Activated CD8-positive, alpha-beta memory T cell treated with anti-CD3 and anti-CD28 coated beads, Interleukin-2, amount 50 U/mL, for 4 hours (primary cell): ENCODE results near the gene RNU2-63P.
"Not testable (repeated sequence)": the region's sequence is repeated elsewhere in the genome, so short reads cannot be mapped to it uniquely, and the experiment has no call there.

Experiments used
- DNase-seq: peaks from one replicate; pipeline ENCODE4 v3.0.0-alpha.2; 2020

Gene RNU2-63P

DNA sequence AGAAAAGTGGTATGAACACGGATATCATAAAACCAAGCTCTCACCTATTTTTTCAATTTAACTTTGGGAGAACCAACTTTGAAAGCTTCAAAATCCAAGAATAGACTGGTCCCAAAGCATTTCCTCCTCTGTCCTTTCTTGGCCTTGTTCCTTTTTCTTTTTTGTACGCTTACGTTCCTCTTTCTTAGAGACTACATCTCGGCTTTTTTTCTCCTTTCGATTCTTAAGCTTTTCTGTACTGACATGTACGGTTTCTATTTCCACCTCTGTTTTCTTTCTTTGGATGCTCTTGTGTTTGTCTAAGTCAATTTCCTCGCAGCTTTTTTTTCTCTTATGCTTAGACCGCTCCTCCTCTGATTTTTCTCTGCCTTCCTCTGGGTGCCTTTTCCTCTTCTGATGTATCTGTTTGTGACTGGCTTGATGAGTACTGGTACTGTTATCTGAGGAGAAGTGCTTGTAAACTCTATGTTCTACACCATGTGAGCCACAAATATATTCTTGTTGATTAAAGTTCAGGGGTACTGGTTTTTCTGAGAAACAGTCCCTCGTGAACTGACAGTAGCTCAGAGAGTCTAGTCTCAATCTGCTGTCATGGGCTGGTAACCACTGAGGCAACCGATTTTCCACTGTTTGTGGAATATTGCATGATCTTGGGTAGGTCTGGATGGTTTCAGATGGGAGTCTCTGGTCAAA, 11.5 kb upstream of the RNU2-63P start:
- no peak for DNase-seq

DNA sequence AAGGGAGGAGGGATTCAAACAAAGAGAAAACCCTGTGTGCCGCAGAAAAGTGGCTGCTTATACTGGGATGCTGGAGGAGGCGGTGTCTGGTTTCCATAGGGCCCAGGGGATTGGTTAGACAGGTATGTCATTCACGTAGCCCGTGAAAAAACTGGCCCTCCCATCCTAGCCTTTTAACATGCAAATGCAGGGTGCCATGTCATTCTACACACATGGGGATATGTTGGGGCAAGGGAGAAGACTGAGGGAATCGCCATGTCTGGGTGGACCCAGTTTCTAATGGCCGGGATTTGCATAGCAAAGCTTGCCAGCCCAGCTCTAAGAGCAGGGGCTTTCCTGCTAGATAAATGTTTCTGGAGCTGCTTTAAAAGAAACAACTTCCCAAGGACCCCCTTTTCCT, 8.2 kb upstream of the RNU2-63P start:
- no peak for DNase-seq

DNA sequence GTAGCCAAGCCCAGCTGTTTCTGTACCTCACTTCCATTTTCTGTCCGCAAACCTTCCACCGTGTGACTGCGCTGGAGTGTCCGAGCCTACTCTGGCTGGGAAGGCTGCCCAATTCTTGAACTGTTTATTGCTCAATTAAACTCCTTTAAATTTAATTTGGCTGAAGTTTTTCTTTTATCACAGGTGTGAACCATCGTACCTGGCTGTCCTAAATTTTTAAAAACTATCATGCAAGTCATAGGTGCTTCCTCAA, 6.2 kb upstream of the RNU2-63P start:
- no peak for DNase-seq

DNA sequence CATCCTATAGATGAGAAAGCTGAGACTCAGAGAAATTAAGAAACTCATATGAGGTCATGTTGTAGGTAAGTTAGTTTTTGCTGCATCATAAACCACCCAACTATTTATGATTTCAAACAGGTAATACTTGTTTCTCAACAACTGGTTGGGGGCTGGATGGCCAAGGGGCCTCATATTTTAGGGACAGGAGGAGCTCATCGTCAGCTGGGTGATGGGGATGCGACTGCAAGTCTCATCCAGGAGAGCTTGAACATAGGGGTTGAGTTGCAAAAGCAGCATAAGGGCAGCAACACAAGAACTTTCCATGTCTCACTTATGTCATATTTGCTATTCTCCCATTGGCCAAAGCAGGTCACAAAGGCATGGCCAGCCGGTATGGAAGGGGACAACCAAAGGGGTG, 3.6 kb upstream of the RNU2-63P start:
- no peak for DNase-seq

DNA sequence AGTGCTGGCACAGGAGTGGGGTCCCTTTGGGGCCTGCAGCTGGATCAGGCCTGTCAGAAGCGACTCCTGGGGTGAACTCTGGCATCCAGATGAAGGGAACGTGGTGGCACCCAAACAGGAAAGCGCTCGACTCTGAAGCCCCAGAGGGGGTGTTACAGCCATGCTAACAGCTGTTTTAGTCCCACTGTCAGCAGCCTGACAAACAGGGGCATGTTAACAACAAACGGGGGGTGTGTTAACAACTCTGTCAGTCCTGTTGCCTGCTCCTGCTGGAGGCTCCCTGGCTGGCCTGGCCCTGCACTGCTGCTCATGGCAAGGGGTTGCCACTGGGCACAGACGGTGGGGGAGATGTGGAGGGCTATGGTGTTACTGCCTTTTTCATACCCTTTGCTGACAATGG, 2.6 kb upstream of the RNU2-63P start:
- no peak for DNase-seq

DNA sequence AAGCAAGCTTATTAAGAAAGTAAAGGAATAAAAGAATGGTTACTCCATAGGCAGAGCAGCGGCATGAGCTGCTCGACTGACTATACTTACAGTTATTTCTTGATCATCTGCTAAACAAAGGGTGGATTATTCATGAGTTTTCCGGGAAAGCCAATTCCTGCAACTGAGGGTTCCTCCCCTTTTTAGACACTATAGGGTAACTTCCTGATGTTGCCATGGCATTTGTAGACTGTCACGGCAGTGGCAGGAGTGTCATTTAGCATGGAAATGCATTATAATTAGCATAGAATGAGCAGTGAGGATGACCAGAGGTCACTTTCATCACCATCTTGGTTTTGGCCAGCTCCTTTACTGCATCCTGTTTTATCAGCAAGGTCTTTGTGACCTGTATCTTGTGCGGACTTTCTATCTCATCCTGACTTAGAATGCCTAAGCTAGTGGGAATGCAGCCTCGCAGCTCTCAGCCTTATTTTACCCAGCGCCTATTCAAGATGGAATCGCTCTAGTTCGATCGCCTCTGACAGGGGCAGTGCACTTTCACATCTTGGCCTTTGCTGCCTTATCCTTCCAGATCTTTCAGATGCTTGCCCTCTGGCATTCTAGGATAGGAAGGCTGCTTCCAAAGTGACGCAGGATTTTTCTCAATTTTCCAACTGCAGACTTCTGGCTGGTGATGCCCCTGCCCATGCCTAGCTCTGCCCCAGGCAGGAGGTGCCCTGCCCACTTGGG, 1.9 kb upstream of the RNU2-63P start:
- DNase-seq = not testable (repeated sequence)

DNA sequence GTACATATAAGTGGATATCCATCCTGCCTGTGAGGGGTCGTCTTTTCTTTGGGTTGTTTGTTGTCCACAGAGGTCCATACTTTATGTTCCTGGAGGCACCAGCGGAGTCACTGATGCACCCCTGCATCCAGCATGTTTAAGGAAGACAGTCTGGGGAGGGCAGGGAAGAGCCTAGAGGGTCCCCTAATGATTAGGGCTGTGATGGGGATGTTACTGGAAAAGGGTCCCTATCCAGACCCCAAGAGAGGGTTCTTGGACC, 1.4 kb upstream of the RNU2-63P start:
- not testable (repeated sequence) for DNase-seq

DNA sequence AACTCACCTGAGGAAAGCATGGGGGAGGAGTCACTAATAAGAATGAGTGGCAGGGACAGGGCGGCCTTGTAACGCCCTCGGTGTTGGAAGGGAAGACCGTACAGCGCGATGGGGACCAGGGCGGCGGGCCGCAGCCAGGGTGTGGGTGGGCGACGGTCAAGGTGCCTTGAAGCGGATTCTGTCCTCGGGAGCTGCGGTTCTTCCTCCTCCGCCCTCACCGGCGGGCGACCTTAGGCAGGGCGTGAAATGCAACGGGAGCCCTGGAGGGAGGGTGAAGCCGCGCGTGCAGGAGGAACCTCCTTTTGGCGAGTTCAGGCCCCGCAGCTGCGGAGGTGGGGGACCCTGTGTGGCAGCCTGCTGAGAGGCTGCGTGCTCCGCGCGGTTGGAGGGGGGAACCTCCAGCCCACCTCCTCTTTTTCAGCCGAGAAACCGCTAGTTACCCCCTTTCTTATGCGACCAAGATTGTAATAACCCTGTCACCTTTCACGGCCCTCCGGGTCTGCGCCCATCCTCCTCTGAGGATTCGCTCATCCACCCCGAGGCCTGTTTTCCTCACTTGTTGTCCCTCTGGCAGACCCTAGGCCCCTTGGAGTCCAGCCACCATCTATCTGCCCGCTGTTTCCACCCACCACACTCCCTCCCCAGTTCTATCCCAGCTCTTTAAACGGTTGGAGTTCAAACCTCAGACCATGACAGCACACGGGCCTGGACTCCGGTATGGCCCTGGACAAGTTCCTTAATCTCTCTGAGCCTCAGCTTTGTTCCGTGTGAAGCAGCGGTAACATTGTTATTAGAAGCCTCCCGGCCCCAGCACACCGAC, 823 bp upstream of the RNU2-63P start:
- no peak for DNase-seq

DNA sequence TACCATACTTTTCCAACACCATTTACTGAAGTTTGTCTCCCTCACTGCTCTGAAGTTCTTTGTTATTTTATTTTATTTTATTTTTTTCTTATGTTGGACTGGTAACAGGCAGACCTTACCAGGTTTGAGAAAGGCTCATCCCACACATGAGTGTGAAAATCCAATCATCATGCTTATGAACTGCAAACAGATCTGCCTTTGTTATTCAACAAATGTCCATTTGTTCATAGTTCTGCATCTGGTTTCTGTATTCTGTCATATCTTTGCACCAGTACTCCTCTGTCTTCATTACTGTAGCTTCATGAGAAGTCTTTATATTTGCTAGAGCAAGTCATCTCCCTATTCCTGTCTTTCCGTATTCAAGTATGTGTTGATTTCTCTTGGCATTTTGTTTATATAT, 5.3 kb downstream of the RNU2-63P start:
- no peak for DNase-seq

DNA sequence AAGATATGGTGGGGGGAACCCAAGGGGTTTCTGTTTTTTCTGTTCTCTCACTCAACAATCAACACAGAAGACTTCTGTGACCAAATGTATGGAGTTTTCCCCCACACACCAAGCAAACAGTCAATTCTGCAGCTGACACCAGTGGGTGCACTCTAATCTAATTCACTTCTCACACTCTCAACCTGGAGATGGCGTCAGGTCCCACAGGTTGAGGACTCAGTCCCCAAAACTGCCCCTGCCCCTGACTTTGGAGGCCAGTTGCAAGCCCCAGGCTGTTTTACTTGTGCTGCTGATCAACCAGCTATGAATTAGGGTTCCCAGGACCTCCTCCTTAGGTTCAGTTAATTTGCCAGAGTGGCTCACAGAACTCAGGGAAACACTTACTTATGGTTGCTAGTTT, 6.2 kb downstream of the RNU2-63P start:
- no peak for DNase-seq

DNA sequence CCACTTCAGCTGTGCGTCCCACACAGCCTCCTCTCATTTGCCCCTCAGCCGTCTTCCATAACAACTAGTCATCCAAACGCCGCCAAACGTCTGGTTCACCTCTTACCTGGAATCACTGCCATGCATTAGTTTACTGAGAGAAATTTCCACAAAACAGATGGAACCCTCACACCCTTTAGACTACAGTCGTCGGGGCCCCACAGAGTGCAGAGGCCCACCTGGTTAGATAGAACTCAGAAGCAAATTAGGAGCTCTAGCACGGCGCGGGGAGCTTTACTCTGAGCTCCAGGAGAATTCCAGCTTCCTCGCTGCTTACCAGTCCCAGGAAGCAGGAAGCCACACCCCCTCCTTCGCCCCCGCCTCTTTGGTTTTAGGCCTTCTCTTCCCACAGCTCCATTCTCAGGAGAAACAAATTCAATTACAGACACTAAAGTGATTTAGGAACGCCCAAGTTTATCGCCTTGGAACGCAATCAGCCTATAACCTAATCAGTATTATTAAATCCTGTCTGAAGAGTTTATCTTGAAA, 9.4 kb downstream of the RNU2-63P start:
- no peak for DNase-seq

DNA sequence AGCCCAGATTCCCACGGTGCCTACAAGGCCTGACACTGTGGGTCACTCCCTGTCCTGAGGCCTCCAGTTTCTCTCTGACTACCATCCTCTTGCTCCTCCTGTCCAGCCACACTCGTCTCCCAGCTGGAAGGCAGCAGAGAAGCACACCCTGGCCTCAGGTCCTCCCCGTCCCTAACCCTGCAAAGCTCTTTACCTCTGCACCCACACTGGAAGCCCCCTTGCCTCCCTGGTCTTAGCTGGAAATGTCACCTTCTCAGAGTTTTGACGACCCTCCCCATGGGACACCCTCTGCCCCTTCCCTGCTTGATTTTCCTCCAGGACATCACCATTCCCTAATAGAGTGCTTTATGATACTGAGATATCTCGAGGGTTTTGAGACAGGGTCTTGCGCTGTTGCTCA, 10.6 kb downstream of the RNU2-63P start:
- DNase-seq = no peak

DNA sequence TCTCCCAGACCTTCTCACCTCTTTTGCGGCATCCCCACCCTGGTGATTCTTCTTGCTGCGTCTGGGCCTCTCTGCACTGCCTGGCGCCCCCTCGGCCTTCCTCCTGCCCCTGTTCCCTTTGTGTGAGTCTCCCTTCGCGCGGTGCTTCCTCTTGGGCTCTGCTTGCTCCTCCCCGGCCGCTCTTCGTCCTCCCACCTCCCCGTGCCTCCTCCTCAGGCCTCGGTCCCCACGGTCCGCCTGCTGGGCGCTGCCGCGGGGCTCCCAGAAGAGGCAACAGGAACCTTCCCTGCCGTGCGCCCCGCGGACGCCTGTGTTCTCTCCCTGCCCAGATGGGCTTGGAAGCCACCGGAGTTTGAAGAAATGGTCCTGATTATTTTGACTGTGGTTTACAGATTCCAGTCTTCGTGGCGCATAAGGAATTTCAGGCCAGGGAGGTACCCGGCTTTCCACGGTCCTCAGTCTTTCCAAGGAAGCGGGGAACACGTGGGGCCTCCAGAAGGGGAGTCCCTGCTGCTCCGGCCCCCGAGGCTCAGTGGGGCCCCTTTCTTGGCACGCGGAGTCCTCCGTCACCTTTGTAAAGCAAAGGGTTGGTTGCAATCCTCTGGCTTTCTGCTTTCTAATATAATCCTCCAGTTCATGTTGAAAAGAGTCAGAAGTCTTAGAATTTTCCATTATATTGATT, 13.1 kb downstream of the RNU2-63P start:
- no peak for DNase-seq

DNA sequence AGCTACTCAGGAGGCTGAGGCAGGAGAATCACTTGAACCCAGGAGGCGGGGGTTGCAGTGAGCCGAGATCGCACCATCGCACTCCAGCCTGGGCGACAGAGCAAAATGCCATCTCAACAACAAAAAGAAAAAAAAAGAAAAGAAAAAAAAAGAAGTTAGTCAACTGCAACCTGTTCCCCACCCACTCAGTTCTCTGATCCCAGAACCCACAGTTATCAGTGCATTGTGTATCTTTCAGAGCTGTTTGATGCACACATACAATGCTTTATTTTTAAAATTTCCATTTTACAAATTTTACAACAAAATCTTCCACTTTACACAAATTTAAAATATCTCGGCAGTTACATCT, 14.0 kb downstream of the RNU2-63P start:
- DNase-seq = no peak

DNA sequence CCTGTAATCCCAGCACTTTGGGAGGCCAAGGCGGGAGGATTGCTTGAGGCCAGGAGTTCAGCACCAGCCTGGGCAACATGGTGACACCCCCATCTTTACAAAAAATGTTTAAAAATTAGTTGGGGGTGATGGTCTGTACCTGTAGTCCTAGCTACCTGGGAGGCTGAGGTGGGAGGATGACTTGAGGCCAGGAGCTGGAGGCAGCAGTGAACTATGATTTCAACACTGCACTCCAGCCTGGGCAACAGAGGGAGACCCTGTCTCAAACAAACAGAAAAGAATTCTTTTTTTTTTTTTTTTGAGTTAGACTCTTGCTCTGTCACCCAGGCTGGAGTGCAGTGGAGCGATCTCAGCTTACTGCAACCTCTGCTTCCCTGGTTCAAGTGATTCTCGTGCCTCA, 15.9 kb downstream of the RNU2-63P start:
- DNase-seq = not testable (repeated sequence)

DNA sequence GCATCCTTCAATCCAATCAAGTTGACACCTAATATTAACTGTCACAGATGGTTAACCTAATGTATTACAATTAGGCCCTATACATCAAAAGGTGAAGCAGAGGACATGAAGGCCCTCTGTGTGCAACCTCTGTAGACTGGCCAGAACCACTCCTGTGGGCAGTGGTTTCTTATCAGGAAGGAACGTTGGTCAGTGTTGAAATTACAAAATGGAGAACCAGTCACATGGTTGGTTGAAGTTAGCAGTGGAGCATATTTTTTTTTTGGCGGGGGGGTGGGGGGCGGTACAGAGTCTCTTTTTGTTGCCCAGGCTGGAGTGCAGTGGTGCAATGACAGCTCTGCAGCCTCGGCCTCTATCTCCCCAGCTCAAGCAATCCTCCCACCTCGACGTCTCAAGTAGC, 19.8 kb downstream of the RNU2-63P start:
- DNase-seq = no peak

DNA sequence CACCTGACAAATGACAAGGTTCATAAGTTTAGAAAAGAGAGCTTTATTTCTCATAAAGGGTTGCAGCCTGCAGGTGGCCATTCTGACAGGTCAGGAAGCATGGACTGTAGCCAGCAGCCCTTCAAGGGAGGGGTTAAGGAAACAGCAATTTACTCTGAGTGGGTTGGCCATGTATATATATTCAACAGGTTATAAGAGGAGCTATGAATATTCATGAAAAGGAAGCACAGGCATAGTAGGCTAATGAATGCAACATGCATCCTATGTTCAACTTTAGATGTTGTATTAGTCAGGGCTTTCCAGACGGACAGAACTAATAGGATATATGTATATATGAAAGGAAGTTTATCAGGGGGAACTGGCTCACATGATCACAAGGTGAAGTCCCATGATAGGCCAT, 20.6 kb downstream of the RNU2-63P start:
- DNase-seq = no peak

DNA sequence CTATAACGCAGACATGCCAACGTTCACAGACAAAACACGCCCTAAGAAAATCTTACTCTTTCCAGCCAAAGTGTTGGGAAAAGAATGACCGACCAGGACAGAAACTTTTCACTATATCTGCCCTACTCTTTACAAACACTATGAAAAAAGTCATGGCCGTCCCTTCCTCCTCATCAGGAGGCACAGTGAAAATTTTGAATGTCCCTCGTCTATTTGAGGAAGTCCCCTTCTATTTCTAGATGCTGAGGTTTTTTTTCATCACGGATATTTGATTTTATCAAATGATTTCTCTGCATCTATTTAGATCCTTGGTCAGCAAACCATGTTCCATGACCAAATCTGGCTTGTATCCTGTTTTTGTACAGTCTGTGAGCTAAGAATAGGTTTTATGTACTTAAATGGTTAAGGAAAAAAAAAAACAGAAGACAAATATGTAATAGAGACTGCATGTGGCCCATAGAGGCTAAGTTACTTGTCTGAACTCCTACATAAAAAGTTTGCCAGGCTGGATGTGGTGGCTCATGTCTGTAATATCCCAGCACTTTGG, 22.0 kb downstream of the RNU2-63P start:
- not testable (repeated sequence) for DNase-seq

DNA sequence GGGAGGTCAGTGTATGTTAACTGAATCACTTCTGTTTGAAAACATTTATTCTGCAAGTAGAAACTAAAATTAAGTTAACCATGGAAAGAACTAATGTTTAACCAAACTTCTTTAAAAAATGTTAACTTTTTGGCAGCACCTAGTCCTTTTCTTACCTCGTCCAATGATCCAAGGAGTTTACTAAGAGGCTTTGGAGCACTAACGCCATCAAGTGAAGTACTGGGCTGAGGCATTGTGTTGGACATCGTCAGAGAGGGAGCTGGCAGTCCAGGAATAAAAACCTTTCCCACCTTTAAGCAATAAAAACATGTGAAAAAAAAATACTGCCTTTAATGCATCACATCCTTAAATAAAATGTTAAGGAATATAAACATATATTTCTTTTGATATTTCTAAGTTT, 23.8 kb downstream of the RNU2-63P start:
- not testable (repeated sequence) for DNase-seq

DNA sequence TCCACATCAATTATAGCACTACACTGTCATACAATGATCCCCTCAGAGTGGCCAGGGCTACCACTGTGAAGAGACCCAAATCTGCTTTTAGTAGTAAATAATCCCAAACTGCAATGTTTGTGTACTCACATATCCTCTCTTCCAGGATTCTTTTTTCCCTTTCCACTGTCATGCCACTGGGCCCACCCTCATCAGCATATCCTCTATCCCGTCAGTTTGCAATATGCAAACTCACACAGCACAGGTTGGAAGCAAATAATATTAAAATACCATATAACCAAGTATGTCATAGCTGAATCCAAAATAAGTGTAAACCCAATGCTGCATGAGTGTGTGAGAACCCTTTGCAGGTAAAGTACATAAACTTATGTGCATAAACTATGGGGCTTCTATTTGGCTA, 28.9 kb downstream of the RNU2-63P start:
- not testable (repeated sequence) for DNase-seq

DNA sequence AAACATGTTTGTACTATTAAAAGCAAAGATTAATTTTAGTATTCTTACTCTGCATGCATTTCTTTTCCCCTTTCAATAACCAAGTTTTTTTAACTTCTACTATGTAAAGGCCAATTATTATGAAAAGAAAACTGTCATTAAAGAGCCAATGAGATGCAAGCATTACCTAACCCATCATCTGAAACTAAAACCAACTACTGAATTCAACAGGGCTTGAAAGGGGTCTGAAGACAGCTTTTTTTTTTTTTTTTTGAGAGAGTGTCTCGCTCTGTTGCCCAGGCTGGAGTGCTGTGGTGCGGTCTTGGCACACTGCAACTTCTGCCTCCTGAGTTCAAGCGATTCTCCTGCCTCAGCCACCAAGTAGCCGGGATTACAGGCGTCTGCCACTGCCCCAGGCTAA, 30.4 kb downstream of the RNU2-63P start:
- DNase-seq = not testable (repeated sequence)

DNA sequence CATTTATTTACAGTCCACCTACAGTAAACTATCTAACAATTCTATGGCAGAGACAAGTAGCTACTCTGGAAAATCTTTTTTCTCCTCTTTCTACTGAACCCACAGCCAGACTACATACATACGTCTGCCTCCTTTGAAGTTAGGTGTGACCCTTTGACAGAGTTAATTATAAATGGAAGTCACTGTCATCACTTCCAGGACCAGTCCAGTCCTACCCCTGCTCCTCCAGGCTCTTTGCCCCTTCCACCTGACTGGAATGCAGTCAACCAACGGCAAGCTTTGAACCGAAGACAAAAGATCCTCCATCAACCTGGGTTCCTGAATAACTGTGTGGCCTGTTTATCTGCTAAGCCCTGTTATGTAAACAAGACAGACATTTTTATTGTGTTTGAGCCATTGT, 35.2 kb downstream of the RNU2-63P start:
- not testable (repeated sequence) for DNase-seq

DNA sequence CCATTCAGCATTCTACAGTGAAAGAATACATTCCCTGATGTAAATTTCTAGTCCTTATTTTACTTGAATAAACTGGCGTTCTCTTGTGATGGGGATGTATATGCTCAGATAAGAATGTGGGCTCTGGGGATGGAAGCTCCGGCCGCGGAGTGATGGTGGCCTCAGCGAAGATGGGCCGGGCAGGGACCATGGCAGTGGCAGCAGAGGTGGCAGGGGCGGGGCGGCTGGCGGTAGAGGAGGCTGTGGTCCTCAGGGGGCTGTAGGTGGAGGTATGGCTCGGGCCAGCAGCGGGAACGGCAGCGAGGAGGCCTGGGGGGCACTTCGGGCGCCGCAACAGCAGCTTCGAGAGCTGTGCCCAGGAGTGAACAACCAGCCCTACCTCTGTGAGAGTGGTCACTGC, 44.0 kb downstream of the RNU2-63P start:
- not testable (repeated sequence) for DNase-seq
